ELF-1 (cell line): ENCODE results near the gene MYCBPAP.

Experiments used
- DNase-seq: peaks from one replicate; pipeline ENCODE4 v3.0.0-alpha.2; 2016; ENCODE audit warnings: low read depth, low spot score

MYCBPAP gene

DNA sequence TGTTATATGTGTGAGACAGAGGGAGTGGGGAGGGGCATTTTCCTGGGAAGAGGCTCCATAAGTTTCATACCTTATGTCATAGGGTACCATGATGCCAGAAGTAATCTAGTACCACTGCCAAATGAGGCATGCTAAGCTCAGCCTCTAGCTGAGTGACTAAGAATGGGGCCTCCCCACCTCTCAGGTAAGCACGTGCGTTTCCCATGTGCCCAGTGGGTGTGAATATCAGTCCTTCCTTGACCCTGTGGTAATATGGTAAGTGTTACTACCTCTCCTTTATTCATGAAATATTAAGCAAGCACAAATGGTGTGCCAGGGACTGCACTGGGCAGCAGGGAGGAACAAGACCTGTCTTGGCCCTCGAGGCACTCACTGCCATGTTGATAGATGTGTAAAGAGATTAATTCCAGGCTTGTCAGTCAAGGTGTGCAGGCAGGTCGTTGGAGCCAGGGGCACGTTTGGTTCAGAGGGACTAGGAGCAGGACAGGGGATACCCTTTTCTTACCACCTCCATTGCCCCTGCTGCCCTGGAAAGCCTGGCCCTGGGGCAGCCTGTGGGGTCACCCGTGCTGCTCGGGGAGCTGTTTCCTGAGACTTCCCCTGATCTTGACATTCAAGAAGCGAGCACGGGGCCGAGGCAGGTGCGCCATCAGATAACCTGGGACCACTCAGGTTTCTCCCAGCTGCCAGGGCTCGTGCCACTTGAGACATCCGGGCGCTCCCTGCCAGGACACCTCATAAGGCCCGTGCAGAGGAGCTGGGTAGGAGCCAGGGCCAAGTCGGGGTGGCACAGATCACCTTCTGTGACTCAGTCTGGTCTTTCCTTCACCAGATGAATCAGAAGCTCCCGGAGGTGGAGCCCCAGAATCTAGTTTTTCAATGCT lies 20.8 kb upstream of the MYCBPAP start:
- no peak for DNase-seq

DNA sequence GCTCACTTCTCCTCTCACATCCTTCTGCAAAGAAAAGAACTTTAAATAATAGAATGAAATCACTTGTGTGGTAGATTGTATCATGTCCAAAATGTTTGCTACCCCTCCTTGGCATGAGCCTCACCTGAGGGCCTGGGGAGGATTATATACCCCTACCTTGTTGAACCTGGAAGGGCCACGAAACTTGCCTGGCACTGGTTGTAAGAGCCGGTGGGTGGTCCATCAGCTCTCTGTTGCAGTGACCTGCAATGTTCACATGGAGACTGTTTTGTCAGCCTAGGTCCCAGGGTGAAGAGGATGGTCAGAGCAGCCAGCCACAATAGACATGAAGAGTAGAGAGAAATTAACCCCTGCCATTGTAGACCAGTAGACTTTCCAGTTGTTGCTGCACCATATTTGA lies 19.4 kb upstream of the MYCBPAP start:
- DNase-seq, result no peak

GRCh38 chr17:50491505-50491904 lies 16.7 kb upstream of the MYCBPAP start:
- no peak for DNase-seq

- DNase-seq, result no peak
These were observed 16.0 kb upstream of the MYCBPAP start for GRCh38 chr17:50492214-50492613.

DNA sequence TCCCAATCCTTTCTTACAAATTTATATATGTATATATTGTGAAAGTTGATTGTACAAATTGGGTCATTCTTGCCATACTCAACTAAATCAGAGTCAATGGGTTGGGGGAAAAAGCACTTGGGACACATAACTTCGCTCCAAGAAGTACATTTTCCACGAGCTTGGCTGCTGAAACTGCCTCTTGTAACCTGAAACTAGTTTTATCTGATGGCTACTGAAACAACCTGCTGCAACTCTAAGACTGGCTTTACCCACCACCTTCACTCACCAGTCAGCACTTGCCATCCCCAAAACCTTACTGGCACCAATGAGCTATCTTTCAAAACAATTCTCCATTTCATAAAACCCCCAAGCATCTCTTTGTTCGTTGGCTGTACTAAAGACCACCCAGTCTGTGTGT lies 14.5 kb upstream of the MYCBPAP start:
- no peak for DNase-seq

GRCh38 chr17:50495217-50495823 lies 12.9 kb upstream of the MYCBPAP start:
- no peak for DNase-seq

DNA sequence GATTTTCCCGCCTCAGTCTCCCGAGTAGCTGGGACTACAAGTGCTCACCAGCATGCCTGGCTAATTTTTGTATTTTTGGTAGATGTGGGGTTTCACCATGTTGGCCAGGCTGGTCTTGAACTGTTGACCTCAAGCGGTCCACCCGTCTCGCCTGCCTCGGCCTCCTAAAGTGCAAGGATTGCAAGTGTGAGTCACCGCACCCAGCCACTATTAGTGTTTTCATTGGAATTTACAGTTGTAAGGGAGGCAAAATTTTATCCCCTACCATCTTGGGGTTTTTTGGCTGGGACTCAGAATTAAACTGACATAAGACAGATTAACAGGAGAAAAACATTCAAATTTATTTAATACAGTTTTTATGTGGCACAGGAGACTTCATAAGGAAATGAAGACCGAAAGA lies 12.3 kb upstream of the MYCBPAP start:
- no peak for DNase-seq

DNA sequence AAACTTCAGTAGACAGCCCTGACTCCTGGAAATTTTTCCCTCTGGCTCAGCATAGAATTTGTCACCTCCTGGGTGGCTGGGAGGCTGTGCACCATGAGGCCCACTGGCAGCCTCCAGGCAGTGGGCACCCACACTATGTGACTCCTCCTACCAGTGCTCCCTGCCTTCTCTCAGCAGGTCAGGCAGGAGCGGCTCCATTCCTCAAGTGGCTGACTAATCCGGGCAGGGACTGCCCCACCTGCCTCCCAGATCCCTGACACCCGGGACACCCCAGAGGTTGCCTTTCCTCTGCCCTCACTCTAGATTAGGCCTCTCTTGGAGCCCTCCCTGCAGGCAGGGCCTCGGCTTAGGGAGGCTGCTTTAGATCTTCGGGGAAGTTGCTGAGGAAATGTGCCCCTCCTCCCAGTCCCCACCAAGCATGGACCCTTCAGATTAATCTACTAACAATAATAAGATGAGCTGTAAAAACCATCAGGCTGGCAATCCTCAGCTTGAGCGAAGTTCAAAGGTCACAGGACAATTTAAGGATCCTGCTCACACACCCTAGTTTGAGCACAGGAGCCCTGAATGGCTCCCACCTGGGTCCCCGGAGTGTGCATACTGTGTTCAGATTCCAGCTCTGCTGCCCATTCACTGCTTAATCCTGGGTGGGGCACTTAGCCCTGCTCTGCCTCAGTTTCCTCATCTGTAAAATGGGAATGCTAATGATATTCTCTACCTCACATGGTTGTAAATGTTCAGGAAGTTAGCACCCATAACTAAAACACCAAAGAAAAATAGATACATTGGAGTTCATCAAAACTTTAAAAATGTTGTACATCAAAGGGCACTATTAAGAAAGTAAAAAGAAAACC lies 10.0 kb upstream of the MYCBPAP start:
- DNase-seq, result no peak

GRCh38 chr17:50499270-50499669 lies 9.0 kb upstream of the MYCBPAP start:
- DNase-seq, result no peak

DNA sequence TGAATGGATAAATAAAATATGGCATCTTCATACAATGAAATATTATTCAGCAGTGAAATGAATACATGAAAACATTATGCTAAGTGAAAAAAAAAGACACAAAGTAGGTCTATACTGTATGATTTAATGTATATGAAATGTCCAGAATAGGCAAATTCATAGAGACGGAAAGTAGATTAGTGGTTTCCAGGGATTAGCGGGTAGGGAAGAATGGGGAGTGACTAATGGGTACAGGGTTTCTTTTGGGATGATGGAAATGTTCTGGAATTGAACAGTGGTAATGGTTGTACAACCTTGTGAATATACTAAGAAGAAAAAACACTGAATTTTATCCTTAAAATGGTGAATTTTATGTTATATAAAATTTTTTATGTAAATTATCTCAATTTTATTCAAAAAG lies 8.5 kb upstream of the MYCBPAP start:
- no peak for DNase-seq

GRCh38 chr17:50501054-50501453 lies 7.2 kb upstream of the MYCBPAP start:
- DNase-seq, result no peak

DNA sequence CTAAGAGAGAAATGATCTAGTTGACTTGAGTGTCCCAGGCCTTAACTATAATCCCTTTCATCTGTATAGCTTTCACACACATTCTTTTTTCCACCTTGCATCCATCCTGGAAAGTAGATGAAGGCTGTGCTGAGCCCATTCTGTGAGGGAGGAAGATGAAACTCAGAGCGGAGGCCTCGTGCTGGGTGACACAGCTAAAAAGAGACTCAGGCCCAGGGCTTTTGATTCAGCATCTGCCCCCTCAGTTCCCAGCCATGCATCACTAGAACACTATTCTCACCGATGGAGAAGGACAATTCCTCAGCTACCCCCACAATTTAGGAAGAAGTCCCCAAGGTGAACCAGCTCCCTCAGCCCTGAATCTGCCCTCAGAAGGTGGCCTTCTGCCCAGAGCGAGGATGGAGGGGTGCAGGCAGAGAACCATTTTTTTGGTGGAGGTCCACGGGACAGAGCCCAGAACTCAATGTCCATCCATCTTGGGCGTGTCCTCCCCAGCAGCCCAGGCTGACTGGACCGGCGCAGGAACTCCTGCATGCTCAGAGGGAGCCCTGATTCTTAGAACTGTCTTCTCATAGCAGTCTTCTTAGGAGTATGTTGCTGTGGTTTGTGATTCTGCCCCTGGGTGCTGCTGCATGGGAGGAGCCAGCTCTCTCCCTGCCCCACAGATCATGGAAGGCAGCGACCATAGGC lies 5.8 kb upstream of the MYCBPAP start:
- no peak for DNase-seq

DNA sequence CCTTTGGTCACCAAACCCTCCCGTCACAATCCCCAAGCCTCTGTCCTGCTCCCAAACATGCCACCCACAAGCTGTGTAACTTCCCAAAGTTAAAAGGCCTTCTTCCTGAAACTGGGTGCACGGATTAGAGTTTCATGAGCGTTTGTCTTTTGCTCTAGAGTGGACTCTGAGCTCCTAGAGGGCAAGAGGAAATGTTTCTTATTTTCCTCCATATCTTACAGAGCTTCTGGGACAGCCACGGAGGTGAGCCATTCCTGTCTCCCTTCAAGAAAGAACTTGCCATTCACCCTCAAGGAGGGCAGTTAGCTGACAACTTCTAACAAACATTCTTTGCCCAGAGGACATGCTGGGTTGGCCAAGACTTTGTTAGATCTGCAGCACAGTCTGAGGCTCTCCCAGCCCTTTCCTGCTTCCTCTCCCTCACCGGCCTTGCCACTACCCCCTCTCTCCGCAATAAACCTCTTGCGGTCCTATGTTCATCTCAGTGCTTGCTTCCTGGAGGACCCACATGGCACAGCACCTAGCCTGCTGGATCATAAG lies 2.6 kb upstream of the MYCBPAP start:
- no peak for DNase-seq

DNA sequence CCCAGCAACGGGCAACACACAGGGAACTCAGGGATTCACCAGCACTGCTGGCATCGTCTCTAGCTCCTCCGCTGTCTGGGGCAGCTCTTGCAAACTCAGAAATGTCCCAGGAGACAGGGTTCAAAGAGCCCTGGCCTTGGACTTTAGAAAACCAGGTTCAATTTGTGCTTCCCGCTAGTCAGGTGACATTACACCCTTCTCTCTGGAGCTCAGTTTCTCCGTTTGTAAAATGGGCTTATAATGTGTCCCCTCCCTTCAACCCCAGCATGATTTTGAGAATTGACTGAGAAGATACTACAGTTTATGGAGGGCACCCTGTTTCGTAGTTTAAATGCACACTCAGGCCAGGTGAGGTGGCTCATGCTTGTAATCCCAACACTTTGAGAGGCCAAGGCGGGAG lies 1.9 kb upstream of the MYCBPAP start:
- DNase-seq, result no peak

- no peak for DNase-seq
These were observed 578 bp downstream of the MYCBPAP start for GRCh38 chr17:50508573-50509460.

DNA sequence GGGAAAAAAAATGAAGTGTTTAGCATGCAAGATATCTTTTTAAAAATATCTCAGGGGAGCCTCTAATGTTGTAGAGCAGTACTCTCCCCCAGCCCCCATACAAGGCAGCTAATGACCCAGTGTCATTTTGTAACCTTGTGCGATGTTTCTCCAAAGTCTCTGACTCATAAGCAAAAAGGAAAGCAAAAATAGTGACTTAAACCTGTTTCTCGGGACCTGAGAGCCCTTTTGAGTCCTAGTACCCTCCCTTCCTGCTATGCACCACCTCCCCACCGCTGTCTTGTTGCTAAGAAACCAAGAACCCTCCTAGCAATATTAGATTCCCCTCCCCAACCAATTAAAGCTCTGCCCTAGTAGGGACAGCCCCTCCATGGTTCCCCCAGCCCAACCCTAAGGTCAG lies 2.8 kb downstream of the MYCBPAP start:
- no peak for DNase-seq

DNA sequence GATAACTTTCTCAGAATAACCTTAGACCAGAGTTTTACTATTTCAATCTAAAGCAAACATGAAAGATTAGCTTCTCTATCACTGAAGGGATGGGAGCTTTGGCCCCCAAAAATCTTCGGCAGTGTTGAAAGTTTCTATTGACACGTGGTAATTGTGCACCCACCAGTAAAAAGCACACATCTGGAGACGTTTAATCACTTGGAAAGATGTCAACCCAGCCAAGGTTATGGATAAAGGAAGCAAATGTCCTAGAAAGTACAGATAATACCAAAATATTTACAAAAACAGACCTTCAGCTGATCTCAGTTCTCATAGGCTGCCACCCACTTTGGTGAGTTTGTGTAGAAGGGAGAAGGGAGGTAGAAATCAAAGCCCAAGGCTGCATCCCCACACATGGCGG lies 5.3 kb downstream of the MYCBPAP start:
- no peak for DNase-seq

DNA sequence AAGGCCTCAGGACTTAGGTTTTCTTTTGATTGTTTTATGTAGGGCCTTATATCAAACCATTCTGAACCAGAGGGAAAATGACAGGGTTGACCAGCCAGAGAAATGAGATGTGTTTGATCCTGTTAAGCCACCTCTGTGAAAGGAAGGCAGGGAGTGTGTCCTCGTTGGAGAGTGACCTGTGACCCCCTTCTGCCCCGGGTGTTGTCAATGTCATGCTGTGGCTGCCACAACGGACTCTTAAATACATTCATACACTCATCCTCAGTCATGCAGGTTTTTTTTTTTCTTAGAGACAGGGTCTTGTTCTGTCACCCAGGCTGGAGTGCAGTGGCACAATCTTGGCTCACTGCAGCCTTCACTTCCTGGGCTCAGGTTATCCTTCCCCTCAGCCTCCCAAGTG lies 6.1 kb downstream of the MYCBPAP start:
- DNase-seq, result no peak

DNA sequence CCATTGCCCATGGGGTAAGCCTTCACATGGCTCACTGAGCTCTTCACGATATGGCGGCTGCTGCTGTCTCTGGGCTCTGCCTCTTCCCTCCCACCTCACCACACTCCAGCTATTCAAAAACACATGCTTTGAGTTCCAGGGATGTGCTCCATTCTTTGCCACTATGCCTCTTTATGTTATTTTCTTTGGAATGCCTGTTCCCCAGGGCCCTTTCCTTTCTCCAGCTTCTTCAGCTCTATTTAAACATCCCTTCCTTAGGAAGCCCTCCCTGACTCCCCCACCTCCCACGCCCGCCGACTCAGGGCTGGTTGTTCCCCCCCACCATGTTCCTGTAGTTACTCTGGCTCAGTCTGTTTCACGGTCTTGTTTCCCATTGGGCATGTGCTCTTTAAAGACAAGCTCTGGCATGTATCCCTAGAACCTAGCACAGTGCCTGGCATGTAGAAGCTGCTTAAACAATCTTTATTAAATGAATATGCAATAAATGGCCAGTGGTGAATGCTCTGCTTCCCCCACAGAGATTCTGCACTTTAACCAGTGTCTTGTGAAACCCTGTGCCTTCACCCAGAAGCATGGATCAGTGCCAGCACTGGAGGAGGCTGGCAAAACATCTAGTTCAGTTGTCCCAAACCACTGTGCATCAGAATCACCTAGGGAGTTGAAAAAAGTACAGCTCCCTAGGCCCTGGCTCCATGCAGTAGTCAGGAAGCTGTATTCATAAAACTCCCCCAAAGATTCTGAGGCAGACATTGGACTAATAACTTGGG lies 6.9 kb downstream of the MYCBPAP start:
- no peak for DNase-seq

DNA sequence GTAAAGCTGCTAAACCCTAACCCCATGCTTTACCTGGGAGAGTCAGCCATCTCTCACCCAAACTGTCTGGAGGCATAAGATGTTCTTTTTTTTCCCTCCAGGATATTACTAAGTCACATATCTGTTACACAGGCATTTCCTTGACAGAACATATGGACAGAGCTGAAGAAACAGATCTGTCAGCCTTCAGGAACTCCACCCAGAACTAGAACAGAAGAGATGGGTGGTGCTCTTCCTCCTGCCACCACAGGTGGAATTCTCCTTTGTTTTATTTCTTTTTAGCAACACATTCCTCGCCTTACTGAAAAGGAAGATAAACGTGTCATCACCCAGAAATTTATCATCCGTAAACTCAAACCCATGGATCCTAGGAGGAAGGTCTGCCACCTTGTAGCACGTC lies 8.8 kb downstream of the MYCBPAP start:
- no peak for DNase-seq
